Inferior parietal cortex (tissue), 1 donor: ENCODE results near the gene PNKP.

ENCODE experiments used
- DNase-seq: peaks from one replicate; pipeline ENCODE4 v3.0.0-alpha.2; 2016; ENCODE audit errors: extremely low spot score

Gene PNKP

GRCh38 chr19:49860336-49861102 lies 6.9 kb downstream of the PNKP start:
- DNase-seq, result no peak

DNA sequence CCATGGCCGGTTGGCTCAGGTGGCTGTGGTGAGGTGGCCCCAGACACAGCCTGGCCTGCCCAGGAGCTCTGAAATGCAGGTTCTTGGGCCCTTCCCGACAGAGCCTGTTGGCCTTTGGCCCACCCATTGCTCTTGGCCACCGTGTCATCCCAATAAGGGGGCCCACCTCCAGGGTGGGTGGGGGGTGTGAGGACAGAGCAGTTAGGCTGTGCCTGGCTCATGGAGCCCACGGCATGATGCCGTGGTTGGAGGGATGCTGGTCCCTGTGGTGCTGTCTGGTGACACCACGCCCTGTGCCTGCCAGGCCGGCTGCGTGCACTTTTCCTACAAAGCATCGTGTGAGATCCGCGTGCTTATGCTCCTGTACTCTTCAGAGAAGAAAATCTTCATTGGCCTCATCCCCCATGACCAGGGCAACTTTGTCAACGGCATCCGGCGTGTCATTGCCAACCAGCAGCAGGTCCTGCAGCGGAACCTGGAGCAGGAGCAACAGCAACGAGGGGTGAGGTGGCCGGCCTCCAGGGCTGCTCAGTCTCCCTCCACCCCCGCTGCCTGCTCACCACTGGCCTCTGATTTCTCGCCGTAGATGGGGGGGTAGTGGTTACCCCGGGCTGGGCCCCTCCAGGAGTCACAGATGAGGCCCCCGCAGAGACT lies 7.6 kb downstream of the PNKP start:
- DNase-seq, result no peak

GRCh38 chr19:49858088-49858985 lies 9.0 kb downstream of the PNKP start:
- DNase-seq, result no peak

- no peak for DNase-seq
These were observed 9.6 kb downstream of the PNKP start for GRCh38 chr19:49857838-49858087.

DNA sequence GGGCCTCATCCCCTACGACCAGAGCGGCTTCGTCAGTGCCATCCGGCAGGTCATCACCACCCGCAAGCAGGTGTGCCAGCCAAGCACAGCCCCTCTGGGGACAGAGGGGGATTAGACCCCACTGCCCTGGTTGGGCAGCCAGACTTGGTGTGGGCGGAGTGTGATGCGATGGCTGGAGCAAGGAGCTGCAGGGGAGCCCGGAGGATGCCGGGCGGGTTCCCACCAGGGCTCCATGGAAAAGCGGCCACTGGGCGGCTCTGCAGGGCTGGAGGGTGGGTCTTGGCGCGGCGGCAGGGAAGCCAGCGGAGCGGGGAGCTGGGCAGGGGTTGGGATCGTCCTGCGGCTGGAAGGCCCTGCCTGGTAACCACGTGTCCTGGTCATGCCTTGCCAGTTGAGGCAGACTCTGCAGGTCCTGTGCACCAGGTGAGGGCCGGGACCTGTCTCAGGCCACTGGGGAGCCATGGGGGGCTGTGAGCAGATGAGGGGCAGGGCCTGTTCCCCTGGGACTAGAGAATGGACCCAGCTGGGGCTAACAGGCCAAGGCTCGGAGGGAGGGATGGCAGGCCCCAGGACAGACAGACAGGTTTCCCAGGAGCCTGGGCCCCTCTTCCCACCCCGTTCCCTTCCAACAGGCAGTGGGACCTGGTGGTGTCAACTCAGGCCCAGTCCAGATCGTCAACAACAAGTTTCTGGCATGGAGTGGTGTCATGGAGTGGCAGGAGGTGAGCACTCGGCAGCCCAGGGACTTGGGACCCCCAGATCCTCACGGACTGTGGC lies 10.1 kb downstream of the PNKP start:
- DNase-seq, result no peak

DNA sequence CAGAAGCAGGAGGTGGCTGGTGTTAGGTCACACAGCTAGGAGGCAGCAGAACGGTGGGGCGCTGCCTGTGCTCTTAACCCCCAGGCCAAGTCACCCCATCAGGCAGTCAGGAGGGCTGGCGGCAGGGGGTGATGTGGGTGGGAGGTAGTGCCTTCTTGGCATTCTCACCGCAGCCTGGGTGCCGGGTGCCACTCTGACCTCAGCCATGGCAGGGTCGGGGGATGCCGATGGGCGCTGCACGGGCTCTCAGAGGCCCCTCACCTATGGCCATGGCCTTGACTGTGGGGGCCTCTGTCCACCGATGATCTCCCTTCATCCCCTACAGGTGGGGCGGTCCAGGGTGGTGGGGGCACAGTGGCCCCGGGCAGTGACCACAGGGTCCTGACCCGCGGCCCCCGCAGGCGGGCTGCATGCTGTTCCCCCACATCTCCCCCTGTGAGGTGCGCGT lies 10.8 kb downstream of the PNKP start:
- no peak for DNase-seq

DNA sequence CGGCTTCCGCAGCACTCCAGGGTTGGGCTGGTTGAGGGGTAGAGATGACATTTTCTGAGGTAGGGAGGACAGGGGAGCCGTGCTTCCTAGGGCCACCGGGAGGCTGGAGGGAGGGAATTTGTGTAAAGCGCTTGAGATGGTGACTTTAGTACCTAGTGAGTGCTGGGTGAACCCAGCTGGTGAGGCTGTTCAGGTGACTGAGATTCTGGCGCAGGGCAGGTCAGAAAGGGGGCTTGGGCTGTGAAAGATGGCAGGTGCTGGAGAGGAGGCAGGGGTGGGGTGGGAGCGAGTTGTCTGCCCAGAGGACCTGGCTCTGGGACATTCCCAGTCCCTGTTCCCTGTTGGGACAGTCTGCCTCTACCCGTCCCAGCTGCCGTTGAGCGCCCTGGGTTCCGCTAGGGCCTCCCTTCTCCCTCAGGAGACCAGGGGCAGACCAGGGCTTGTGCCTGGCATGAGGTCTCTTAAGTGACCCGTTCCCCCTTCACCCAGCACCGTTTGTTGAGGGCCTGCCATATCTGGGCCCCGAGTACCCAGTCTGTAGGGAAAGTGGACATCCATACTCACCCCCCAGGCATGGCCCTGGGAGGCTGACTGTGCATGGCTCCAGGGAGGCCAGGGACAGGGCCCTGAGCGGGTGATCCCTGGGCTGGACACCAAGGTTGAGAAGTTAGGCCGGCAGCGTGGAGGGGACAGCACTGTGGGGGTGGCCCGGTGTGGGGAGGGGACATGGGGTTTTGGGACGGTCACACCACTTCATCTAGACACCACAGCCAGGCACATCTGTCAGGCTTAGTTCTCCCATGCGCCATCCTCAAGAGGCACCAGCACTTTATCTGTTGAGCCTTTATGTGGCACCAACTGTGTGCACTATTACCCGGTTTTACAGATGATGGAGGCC lies 11.5 kb downstream of the PNKP start:
- no peak for DNase-seq

DNA sequence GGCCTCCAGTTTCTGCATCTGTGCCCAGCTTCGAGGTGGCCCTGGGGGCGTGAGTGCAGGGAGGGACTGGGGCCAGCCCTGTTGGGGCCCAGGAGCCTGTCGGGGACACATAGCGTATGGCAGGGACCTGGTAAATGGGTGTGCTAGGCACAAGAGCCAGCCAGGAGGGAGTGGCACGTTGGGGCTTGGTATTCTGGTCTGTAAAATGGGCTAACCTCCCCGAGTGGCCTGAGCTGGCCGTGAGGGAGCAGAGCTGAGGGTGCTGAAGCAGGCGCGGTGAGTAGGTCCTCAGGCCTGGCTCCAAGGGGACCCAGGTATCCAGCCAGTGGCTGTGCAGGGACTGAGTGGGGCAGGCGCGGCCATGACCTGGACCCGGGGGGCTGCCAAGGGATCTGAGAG lies 12.1 kb downstream of the PNKP start:
- no peak for DNase-seq

DNA sequence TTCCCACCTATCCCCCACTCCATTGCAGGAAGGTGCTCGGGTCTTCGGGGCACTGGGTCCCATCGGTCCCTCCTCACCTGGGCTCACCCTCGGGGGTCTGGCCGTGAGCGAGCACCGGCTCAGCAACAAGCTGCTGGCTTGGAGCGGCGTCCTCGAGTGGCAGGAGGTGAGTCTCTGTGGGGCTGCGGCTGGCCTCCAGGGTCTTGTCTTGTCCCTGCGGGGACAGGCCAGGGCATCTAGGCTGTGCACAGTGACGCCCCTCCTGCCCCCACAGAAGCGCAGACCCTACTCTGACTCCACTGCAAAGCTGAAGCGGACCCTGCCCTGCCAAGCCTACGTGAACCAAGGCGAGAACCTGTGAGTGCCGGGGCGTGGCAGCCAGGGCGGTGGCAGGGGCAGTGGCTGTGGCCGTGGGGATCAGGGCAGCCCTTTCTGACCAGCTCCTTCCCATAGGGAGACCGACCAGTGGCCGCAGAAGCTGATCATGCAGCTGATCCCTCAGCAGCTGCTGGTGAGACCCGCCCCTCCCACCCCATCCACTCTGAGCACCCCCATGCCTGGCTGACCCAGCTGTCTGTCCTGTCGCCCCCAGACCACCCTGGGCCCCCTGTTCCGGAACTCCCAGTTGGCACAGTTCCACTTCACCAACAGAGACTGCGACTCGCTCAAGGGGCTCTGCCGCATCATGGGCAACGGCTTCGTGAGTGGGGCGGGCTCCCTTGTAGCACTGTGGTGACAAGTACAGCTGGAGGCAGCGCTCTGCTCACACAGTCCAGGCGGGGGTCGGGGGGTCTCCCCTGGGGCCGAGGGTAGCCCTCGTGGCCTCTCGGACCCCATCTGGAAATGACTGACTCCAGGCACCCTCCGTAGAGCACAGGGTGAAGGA lies 12.8 kb downstream of the PNKP start:
- no peak for DNase-seq

DNA sequence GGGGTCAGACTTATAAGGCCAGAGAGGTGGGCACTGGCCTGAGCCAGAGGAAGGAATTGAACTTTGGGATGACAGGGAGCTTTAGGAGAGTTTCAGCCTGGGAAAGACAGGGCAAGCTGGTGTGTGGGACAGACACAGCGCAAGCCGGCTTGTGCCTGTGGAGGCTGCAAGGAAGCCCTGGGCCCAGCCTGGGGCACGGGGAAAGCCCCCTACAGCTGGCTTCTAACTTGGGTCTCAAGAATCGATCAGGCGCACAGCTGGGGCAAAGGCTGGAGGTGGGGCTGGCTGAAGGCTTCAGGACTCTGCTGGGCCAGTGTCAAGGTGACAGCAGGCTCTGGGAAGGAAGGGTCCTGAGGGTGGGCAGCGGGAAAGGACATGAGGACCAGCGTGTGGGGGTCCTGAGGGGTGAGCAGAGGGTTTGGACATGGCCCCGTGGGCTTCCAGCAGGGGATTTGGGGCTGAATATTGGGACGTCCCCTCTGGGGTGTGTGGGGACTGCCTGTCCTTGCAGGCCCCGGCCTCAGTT lies 13.5 kb downstream of the PNKP start:
- DNase-seq, result no peak

DNA sequence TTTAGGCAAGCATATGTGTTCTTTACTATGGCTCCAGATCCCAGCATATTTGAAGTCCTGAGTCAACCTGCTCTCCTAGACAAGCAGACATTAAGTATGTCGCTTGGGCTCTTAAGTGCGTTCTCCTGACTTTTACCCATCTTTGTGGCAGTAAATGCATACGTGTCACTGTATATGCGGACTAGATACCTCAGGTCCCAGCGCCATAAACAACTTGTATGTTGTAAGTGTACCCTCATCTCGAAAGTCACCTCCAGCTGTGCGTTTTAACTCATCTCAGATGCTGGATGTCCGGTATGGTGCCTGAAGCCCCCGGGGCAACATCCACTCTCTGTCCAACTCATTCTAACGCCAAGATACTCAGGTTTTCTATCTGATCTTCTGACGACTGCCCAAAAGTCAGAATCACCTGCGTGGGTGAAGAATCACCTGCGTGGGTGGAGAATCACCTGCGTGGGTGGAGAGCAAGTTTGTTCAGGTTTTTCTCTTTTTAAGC lies 14.7 kb downstream of the PNKP start:
- no peak for DNase-seq

DNA sequence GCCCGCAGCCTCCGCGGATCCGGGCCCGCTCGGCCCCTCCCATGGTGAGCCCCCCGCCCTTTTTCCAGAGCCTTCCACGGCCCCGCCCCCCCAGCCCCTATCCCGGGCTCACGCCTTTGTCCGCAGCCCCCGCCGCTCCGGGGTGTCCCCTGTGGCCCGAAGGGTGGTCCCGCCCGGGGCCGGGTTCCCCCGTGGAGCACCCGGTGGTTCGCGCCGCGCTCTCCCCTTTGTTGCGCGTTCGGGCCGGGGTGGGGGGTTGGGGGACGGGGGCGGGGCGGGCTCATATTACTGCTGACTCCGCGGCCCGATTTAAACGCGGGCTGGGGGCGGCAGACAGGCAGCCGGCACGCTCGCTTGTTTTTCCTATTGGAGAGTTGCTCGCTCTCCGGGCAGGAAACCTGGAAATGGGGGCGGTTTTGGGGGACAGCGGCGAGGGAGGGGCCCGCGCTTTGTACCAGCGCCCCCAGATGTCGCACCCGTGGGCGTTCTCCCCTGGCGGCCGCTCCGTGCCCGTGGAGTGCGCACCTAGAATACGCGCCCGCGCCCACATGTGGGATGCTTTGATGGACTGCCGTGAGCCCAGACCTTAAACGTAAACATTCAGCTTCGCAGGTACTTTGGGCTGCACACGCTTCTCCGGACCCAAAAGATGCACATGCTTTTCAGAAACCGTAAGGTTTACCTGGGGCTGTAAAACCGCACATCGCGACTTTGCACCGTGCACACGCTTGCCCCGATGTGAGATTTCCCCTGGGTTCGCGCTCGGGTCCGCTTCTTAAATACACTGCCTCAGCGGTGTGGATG lies 15.7 kb downstream of the PNKP start:
- no peak for DNase-seq

- peak; percentile 94 for DNase-seq
These were observed 16.7 kb downstream of the PNKP start, which contains the start of gene PTOV1 for GRCh38 chr19:49850487-49851342. Gene PTOV1, plus strand, starts transcription at chr19:49851159.

GRCh38 chr19:49850221-49850486 lies 17.2 kb downstream of the PNKP start:
- no peak for DNase-seq

DNA sequence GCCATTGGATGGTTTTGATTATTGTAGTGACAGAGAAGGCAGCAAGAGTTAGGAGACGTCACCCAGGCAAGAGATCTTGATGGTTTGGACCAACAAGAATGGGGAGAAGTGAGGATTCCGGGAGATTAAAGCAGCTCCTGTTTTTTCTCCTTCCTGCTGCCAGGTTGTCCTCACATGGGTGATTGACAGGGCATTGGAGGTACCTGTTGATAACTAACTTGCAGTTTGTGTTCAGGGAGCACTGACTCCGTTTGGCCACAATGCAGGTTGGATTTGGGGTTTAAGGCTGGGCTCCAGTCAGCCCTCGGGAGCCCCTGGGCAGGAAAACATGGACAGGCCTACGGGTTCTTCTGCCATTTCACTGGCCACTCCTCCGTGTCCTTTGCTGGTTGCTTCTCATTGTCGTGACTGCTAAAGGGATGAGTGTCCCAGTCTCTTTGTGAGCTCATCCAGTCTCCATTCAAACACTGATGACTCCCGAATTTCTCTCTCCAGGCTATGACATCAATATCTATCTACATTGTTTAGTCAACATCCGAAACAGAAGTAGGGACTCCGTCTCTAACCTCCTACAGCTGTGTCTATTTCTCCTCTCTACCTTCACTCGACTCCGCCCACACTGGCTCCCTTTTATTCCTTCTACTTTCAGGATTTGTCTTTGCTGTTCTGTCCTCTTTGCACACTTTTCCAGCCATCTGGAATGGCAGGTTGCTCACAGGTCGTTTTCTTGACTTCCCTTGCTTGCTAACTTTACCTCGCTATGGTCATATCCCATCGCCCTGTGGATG lies 17.7 kb downstream of the PNKP start:
- DNase-seq, result no peak

GRCh38 chr19:49848938-49849337 lies 18.4 kb downstream of the PNKP start:
- no peak for DNase-seq
